GM06990 (cell line): ENCODE measurements around the gene MAP3K6.

ENCODE experiments used
- DNase-seq: peaks from one replicate; pipeline ENCODE4 v3.0.0-alpha.2; 2011; ENCODE audit not compliant: insufficient read length; ENCODE audit errors: extremely low read depth
- H3K27me3 ChIP-seq: replicated peaks from 2 replicates; pipeline ENCODE4 v1.6.0; 2011; ENCODE audit warnings: low read length; ENCODE audit not compliant: control insufficient read depth, insufficient read depth
- H3K36me3 ChIP-seq: 2 replicates; pipeline ENCODE4 v1.5.1; 2011; ENCODE audit warnings: low read length; ENCODE audit not compliant: control insufficient read depth, insufficient read depth
- H3K4me3 ChIP-seq: replicated peaks from 2 replicates; pipeline ENCODE4 v1.5.1; 2011; ENCODE audit warnings: low read depth, mild to moderate bottlenecking, control low read depth, low read length
- TF ChIP-seq, protein P1 (sequence below): IDR thresholded peaks from 2 replicates; pipeline ENCODE4 v1.5.1; 2011; ENCODE audit warnings: low read length, control low read depth, mild to moderate bottlenecking, inconsistent platforms; ENCODE audit not compliant: insufficient read depth, poor library complexity, severe bottlenecking

The MAP3K6 gene

DNA sequence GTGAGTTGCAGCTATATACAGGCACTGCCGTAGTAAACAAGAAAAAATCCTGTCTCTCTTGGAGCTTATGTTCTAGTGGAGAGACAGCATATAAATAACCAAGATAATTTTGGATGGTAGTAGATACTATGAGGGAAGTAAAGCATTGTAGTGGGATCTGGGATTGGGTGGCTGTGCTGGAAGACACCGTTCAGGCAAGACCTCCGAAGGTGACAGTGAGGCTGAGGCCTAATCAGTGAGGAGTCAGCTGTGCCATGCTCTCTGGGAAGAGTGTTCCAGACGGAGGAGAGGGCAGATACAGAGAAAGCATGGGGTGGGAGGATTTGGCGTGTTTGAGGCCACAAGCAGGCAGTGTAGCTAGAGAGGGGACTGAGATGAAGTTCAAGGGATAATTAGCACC, 38.8 kb downstream of the MAP3K6 start:
- TF ChIP-seq, protein P1, sequence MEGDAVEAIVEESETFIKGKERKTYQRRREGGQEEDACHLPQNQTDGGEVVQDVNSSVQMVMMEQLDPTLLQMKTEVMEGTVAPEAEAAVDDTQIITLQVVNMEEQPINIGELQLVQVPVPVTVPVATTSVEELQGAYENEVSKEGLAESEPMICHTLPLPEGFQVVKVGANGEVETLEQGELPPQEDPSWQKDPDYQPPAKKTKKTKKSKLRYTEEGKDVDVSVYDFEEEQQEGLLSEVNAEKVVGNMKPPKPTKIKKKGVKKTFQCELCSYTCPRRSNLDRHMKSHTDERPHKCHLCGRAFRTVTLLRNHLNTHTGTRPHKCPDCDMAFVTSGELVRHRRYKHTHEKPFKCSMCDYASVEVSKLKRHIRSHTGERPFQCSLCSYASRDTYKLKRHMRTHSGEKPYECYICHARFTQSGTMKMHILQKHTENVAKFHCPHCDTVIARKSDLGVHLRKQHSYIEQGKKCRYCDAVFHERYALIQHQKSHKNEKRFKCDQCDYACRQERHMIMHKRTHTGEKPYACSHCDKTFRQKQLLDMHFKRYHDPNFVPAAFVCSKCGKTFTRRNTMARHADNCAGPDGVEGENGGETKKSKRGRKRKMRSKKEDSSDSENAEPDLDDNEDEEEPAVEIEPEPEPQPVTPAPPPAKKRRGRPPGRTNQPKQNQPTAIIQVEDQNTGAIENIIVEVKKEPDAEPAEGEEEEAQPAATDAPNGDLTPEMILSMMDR = no peak
- no peak overlapping the region for H3K4me3 ChIP-seq
- H3K36me3 ChIP-seq = peaks cover 30% of the 10 kb centered on the region
- DNase-seq = no peak
- H3K27me3 ChIP-seq = no peaks in the 10 kb centered on the region

DNA sequence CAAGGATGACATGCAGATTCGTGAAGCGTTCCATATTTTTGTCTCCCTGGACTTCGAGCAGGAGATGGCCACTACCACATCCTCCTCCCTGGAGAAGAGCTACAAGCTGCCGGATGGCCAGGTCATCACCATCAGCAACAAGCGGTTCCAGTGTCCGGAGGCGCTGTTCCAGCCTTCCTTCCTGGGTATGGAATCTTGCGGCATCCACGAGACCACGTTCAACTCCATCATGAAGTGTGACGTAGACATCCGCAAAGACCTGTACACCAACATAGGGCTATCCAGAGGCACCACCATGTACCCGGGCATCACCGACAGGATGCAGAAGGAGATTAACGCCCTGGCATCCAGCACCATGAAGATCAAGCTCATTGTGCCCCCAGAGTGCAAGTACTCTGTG, 41.5 kb downstream of the MAP3K6 start:
- H3K4me3 ChIP-seq = no peak overlapping the region
- TF ChIP-seq, protein P1 = no peak
- no peak for DNase-seq
- peaks cover 12% of the 10 kb centered on the region for H3K36me3 ChIP-seq
- no peaks in the 10 kb centered on the region for H3K27me3 ChIP-seq

DNA sequence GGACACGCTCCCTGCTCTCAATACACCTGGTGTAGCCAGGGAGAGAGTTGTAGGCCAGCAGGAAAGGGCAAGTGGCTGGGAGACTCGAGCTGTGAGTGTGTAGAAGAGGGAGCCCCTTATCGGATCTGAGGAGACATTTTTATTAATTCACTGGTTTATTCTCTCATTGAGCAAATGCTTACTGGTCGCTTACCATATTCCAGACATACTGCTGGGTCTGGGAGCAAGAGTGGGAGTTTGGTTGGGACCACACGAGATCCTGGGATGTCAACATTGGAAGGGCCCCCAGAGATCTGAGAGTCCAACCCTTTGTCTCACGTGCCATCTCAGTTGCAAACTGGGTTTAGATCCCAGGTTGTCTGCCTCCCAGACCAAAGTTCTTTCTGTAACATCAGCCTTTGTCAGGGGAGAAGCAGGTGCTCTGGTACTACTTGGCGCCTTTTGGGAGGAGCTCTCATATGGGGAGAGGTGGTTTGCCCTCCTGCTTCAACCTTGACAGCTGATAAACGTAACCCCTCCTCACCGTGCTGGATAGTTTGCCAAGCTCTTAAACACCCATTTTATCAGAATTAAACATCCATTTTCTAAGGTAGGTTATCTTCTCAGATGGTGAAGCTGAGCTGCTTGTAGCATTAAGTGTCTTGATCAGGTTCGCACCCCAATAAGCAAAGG, 44.1 kb downstream of the MAP3K6 start:
- TF ChIP-seq, protein P1 = no peak
- no peak for DNase-seq

DNA sequence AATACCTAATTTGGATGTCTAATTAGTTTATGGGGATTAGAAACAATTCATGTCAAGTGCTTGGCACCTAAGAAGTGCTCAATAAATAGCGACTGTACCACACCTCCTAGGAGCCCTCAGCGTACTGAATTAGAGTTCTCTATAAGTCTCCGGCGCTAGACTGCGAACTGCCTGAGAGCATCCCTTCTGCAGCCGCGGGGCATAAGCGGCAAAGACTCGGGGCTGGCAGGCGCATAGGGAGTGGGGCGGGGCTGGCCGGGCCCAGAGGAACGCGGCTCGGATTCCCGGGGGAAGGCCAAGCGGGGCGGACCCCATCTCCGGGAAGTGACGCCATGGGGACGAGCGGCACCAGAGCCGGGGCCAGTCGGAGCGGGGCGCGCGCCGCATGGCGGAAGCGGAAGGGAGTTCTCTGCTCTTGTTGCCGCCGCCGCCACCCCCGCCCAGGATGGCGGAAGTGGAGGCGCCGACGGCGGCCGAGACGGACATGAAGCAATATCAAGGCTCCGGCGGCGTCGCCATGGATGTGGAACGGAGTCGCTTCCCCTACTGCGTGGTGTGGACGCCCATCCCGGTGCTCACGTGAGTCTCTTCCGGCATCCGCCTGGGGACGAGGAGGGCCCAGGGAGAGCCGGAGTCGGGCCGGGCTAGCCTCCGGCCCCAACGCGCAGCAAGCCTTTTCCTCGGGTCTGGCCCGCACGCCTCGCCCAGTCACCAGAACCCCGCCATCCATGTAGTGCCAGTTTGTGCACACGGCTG, 44.8 kb downstream of the MAP3K6 start, which contains the start of gene TMEM222:
TMEM222 (plus strand) TSS at position 351 of the 756 bp plus-strand sequence; CDS start at position 386, 35 bp downstream.
- TF ChIP-seq, protein P1 = no peak
- peak within 1 kb of the TSS; percentile 98 for H3K4me3 ChIP-seq
- peak; percentile 99 for DNase-seq
- H3K27me3 ChIP-seq = no peaks in the 10 kb centered on the region
- H3K36me3 ChIP-seq = peaks cover 11% of the 10 kb centered on the region

More for the DNA sequence above, 44.1 kb downstream of the MAP3K6 start:
- peaks cover 11% of the 10 kb centered on the region for H3K36me3 ChIP-seq
- peak overlapping the region; percentile 98 for H3K4me3 ChIP-seq
- no peaks in the 10 kb centered on the region for H3K27me3 ChIP-seq

DNA sequence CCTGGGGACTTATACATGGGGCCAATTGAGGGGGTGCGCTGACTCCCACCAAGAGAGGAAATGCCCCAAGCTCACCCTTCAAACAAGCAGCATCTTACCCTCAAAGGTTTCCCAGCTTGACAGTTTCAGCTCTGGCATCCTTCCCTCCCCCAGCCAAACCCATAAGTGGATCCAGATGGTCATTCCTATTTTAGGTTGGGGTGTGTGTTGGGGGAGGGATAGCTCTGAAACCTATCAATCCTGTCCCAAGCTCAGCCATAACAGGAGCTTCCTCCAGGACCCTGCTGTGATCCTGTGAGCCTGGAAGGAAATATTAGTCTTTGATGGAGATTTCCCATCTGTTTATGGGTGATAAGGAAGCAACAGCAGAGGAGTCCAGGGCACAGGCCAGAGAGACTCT, 48.2 kb downstream of the MAP3K6 start:
- H3K27me3 ChIP-seq = no peaks in the 10 kb centered on the region
- H3K4me3 ChIP-seq = no peak overlapping the region
- DNase-seq = no peak
- TF ChIP-seq, protein P1 = no peak
- H3K36me3 ChIP-seq = no peaks in the 10 kb centered on the region
